ENCODE results near the gene HOPX.
"Not testable (repeated sequence)": the region's sequence is repeated elsewhere in the genome, so short reads cannot be mapped to it uniquely, and the experiment has no call there.

The HOPX gene, protein sequence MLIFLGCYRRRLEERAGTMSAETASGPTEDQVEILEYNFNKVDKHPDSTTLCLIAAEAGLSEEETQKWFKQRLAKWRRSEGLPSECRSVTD

DNA sequence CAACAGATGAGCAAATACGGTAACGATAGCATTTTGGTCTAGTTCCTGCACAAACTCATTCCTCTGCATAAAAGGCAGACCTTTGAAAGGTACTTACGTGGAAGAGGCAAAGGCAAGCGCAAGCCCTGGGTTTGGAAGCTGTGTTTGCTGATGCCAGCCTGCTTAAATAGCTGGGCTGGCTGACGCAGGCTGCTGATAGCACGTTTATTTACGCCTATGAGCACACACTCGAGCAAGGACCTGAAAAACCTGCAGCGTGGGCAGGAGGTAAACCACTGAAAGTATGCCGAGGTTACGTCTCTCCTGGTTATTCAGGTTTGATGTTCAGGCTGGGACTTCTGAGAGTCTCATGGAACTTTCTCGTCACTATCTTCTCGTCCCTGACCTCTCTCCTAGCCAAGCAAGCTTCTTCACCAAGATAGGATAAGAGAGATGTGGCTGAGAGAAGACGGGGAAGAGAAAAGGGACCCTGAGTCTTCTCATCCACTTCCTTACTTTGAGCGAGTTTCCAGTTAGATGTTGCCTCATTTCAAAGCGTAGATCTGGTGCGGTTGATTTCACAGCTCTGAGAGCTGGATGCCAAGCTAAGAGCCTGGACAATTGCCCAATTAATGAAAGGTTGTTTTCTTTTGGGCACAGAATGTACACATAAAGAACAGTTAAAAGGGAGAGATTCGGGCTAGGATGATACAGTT is at the start of gene HOPX:
HOPX (minus strand) TSS at position 139 of the 695 bp plus-strand sequence. CDS start 23,480 bp downstream, outside the sequence.
- Histone ChIP-seq H3K27ac (ENCODE audit: low read length) (no peak within 1 kb of the TSS), H3K4me3 (ENCODE audit: low read length in 2 of 2) (peak within 1 kb of the TSS; percentile 28 to 63), H3K9ac (ENCODE audit: low read length in 2 of 2) (peak within 1 kb of the TSS in 1 of 2 donors; percentile 21), H3K9me3 (ENCODE audit: control insufficient read depth in 2 of 2, low read length in 2 of 2) (no peaks in the 10 kb centered on the region), H3K36me3 (ENCODE audit: control insufficient read depth in 2 of 2, insufficient read depth in 2 of 2, low read length in 2 of 2) (no peaks in the 10 kb centered on the region), H3K27me3 (ENCODE audit: control insufficient read depth in 1 of 2, insufficient read depth in 2 of 2, low read length in 2 of 2) (peaks cover 0 to 3% of the 10 kb centered on the region in 2 donors), H3K4me1 (ENCODE audit: control insufficient read depth, insufficient read depth, low read length) (peaks cover 14% of the 10 kb centered on the region)

- Histone ChIP-seq H3K4me3 (ENCODE audit: low read length in 2 of 2) (no peak overlapping the region), H3K27ac (ENCODE audit: low read length) (no peak overlapping the region), H3K9ac (ENCODE audit: low read length in 2 of 2) (no peak overlapping the region), H3K27me3 (ENCODE audit: control insufficient read depth in 1 of 2, insufficient read depth in 2 of 2, low read length in 2 of 2) (no peaks in the 10 kb centered on the region), H3K9me3 (ENCODE audit: control insufficient read depth in 2 of 2, low read length in 2 of 2) (peaks cover 0 to 2% of the 10 kb centered on the region in 2 donors), H3K4me1 (ENCODE audit: control insufficient read depth, insufficient read depth, low read length) (peaks cover 4% of the 10 kb centered on the region), H3K36me3 (ENCODE audit: control insufficient read depth in 2 of 2, insufficient read depth in 2 of 2, low read length in 2 of 2) (no peaks in the 10 kb centered on the region)
These were observed 49.0 kb upstream of the HOPX start for GRCh38 chr4:56730097-56730496.

DNA sequence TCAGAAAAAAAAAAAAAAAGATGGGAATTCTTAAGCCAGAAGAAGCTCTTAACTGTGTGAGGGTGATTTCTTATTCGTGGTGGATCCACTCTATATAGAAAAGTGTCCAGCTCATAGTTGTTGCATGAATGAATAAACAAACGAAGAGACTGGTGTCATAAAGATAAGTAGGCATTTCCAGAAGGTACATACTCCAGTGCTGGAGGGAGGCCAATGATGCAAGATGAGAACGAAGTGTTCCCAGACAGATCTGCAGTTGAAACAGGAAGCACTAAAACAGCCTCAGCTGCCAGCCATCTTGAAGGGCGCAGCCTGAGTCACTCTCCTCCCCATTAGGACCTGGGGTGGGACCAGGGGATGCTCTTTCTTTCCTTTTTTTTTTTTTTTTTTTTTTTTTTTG is 47.4 kb upstream of the HOPX start:
- H3K4me3 ChIP-seq (ENCODE audit: low read length in 2 of 2): no peak overlapping the region
- peaks cover 4% of the 10 kb centered on the region for H3K4me1 ChIP-seq (ENCODE audit: control insufficient read depth, insufficient read depth, low read length)
- H3K27me3 ChIP-seq (ENCODE audit: control insufficient read depth in 1 of 2, insufficient read depth in 2 of 2, low read length in 2 of 2): no peaks in the 10 kb centered on the region
- peak overlapping the region; percentile 1 for H3K27ac ChIP-seq (ENCODE audit: low read length)
- no peaks in the 10 kb centered on the region for H3K9me3 ChIP-seq (ENCODE audit: control insufficient read depth in 2 of 2, low read length in 2 of 2)
- H3K9ac ChIP-seq (ENCODE audit: low read length in 2 of 2): no peak overlapping the region
- no peaks in the 10 kb centered on the region for H3K36me3 ChIP-seq (ENCODE audit: control insufficient read depth in 2 of 2, insufficient read depth in 2 of 2, low read length in 2 of 2)

GRCh38 chr4:56727150-56727549 is 46.1 kb upstream of the HOPX start:
- H3K4me1 ChIP-seq (ENCODE audit: control insufficient read depth, insufficient read depth, low read length): peaks cover 4% of the 10 kb centered on the region
- no peak overlapping the region for H3K27ac ChIP-seq (ENCODE audit: low read length)
- no peak overlapping the region for H3K4me3 ChIP-seq (ENCODE audit: low read length in 2 of 2)
- no peak overlapping the region for H3K9ac ChIP-seq (ENCODE audit: low read length in 2 of 2)
- H3K36me3 ChIP-seq (ENCODE audit: control insufficient read depth in 2 of 2, insufficient read depth in 2 of 2, low read length in 2 of 2): no peaks in the 10 kb centered on the region
- H3K9me3 ChIP-seq (ENCODE audit: control insufficient read depth in 2 of 2, low read length in 2 of 2): no peaks in the 10 kb centered on the region
- H3K27me3 ChIP-seq (ENCODE audit: control insufficient read depth in 1 of 2, insufficient read depth in 2 of 2, low read length in 2 of 2): no peaks in the 10 kb centered on the region

DNA sequence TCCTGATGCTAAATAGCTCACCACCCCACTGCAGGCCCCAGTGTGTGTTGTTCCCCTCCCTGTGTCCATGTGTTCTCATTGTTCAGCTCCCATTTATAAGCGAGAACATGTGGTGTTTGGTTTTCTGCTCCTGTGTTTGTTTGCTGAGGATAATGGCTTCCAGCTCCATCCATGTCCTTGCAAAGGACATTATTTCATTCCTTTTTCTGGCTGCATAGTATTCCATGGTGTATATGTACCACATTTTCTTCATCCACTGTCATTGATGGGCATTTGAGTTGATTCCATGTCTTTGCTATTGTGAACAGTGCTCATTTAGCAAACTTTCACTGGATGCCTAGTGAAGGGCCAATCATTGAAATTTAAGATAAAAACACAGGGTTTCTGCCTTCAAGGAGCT is 45.5 kb upstream of the HOPX start:
- not testable (repeated sequence) for H3K9ac ChIP-seq (ENCODE audit: low read length in 2 of 2); H3K4me3 ChIP-seq (ENCODE audit: low read length in 2 of 2); H3K27ac ChIP-seq (ENCODE audit: low read length)

GRCh38 chr4:56723659-56724230 is 42.6 kb upstream of the HOPX start:
- H3K27ac ChIP-seq (ENCODE audit: low read length): no peak overlapping the region
- H3K4me3 ChIP-seq (ENCODE audit: low read length in 2 of 2): no peak overlapping the region
- no peaks in the 10 kb centered on the region for H3K9me3 ChIP-seq (ENCODE audit: control insufficient read depth in 2 of 2, low read length in 2 of 2)
- no peak overlapping the region for H3K9ac ChIP-seq (ENCODE audit: low read length in 2 of 2)
- peaks cover 2% of the 10 kb centered on the region for H3K4me1 ChIP-seq (ENCODE audit: control insufficient read depth, insufficient read depth, low read length)
- H3K27me3 ChIP-seq (ENCODE audit: control insufficient read depth in 1 of 2, insufficient read depth in 2 of 2, low read length in 2 of 2): no peaks in the 10 kb centered on the region
- no peaks in the 10 kb centered on the region for H3K36me3 ChIP-seq (ENCODE audit: control insufficient read depth in 2 of 2, insufficient read depth in 2 of 2, low read length in 2 of 2)

More for the DNA sequence above, 45.5 kb upstream of the HOPX start:
- H3K27me3 ChIP-seq (ENCODE audit: control insufficient read depth in 1 of 2, insufficient read depth in 2 of 2, low read length in 2 of 2); H3K36me3 ChIP-seq (ENCODE audit: control insufficient read depth in 2 of 2, insufficient read depth in 2 of 2, low read length in 2 of 2); H3K9me3 ChIP-seq (ENCODE audit: control insufficient read depth in 2 of 2, low read length in 2 of 2); H3K4me1 ChIP-seq (ENCODE audit: control insufficient read depth, insufficient read depth, low read length): not testable (repeated sequence)

GRCh38 chr4:56723201-56723605 is 42.1 kb upstream of the HOPX start:
- H3K27me3 ChIP-seq (ENCODE audit: control insufficient read depth in 1 of 2, insufficient read depth in 2 of 2, low read length in 2 of 2): no peaks in the 10 kb centered on the region
- no peak overlapping the region for H3K4me3 ChIP-seq (ENCODE audit: low read length in 2 of 2)
- peaks cover 2% of the 10 kb centered on the region for H3K4me1 ChIP-seq (ENCODE audit: control insufficient read depth, insufficient read depth, low read length)
- H3K9ac ChIP-seq (ENCODE audit: low read length in 2 of 2): no peak overlapping the region
- H3K9me3 ChIP-seq (ENCODE audit: control insufficient read depth in 2 of 2, low read length in 2 of 2): no peaks in the 10 kb centered on the region
- no peak overlapping the region for H3K27ac ChIP-seq (ENCODE audit: low read length)
- no peaks in the 10 kb centered on the region for H3K36me3 ChIP-seq (ENCODE audit: control insufficient read depth in 2 of 2, insufficient read depth in 2 of 2, low read length in 2 of 2)

- H3K9ac ChIP-seq (ENCODE audit: low read length in 2 of 2): no peak overlapping the region
- no peaks in the 10 kb centered on the region for H3K4me1 ChIP-seq (ENCODE audit: control insufficient read depth, insufficient read depth, low read length)
- no peak overlapping the region for H3K4me3 ChIP-seq (ENCODE audit: low read length in 2 of 2)
- no peak overlapping the region for H3K27ac ChIP-seq (ENCODE audit: low read length)
- H3K9me3 ChIP-seq (ENCODE audit: control insufficient read depth in 2 of 2, low read length in 2 of 2): peaks cover 0 to 4% of the 10 kb centered on the region in 2 donors
- no peaks in the 10 kb centered on the region for H3K27me3 ChIP-seq (ENCODE audit: control insufficient read depth in 1 of 2, insufficient read depth in 2 of 2, low read length in 2 of 2)
- H3K36me3 ChIP-seq (ENCODE audit: control insufficient read depth in 2 of 2, insufficient read depth in 2 of 2, low read length in 2 of 2): no peaks in the 10 kb centered on the region
These were observed 27.1 kb upstream of the HOPX start for GRCh38 chr4:56708146-56708545.

DNA sequence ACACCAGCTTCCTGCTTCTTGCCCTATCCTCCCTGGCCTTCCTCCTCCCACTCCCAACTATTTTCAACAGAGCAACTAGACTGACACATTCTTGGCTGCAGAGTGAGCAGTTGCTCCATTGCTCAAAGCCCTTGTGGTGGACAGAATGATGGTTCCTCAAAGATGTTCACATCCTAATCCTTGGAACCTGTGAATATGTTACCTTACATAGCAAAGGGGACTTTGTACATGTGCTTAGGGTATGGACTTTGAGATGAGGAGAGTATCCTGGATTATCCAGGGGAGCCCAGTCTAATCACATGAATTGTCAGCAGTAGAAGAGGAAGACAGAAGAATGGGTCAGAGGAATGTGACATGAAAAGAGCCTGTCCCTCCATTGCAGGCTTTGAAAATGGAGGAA is 24.9 kb upstream of the HOPX start:
- Histone ChIP-seq H3K27me3 (ENCODE audit: control insufficient read depth in 1 of 2, insufficient read depth in 2 of 2, low read length in 2 of 2) (no peaks in the 10 kb centered on the region), H3K4me3 (ENCODE audit: low read length in 2 of 2) (no peak overlapping the region), H3K27ac (ENCODE audit: low read length) (no peak overlapping the region), H3K4me1 (ENCODE audit: control insufficient read depth, insufficient read depth, low read length) (no peaks in the 10 kb centered on the region), H3K36me3 (ENCODE audit: control insufficient read depth in 2 of 2, insufficient read depth in 2 of 2, low read length in 2 of 2) (no peaks in the 10 kb centered on the region), H3K9me3 (ENCODE audit: control insufficient read depth in 2 of 2, low read length in 2 of 2) (peaks cover 0 to 4% of the 10 kb centered on the region in 2 donors), H3K9ac (ENCODE audit: low read length in 2 of 2) (no peak overlapping the region)

DNA sequence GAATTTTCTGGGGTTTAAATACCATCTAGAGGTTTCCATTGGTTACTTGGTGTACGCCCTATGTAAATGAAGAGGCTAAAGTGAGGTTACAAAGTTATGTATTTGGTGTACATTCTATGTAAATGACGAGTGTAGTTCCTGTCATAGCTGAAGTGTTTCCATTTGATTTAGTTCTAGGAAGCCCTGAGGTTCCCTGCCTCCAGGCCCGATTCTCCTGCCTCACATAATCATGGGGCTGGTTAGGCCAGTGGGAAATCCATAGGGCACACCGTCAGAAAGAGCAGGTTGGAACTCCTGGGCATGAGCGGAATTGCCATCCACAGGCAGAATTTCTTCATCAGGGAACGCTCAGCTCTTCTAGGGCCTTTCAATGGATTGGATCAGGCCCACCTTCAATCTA is 24.2 kb upstream of the HOPX start:
- no peak overlapping the region for H3K4me3 ChIP-seq (ENCODE audit: low read length in 2 of 2)
- H3K36me3 ChIP-seq (ENCODE audit: control insufficient read depth in 2 of 2, insufficient read depth in 2 of 2, low read length in 2 of 2): no peaks in the 10 kb centered on the region
- H3K4me1 ChIP-seq (ENCODE audit: control insufficient read depth, insufficient read depth, low read length): no peaks in the 10 kb centered on the region
- H3K9me3 ChIP-seq (ENCODE audit: control insufficient read depth in 2 of 2, low read length in 2 of 2): peaks cover 0 to 4% of the 10 kb centered on the region in 2 donors
- H3K27me3 ChIP-seq (ENCODE audit: control insufficient read depth in 1 of 2, insufficient read depth in 2 of 2, low read length in 2 of 2): no peaks in the 10 kb centered on the region
- H3K9ac ChIP-seq (ENCODE audit: low read length in 2 of 2): no peak overlapping the region
- H3K27ac ChIP-seq (ENCODE audit: low read length): no peak overlapping the region
